Heart left ventricle (tissue), 13 donors: ENCODE data around the gene ARAP1.

ENCODE experiments used
- POLR2A ChIP-seq, 2 donors: fragments of 450-650 bp; IDR thresholded peaks; one replicate each; pipeline ENCODE4 v1.6.1; 2017; ENCODE audit warnings: antibody characterized with exemption in 2 of 2, mild to moderate bottlenecking in 2 of 2, moderate library complexity in 2 of 2
- TF ChIP-seq, protein P1 (sequence below), 12 donors: fragments of 200-600 bp; sonication (generic) in 4 of 12; IDR thresholded peaks; one replicate each; pipeline versions ENCODE4 v1.5.0 to v1.8.0; 2018 to 2022; ENCODE audit warnings: antibody characterized with exemption in 12 of 12, mild to moderate bottlenecking in 5 of 12
- donor health status: ischemic (EF 13 %, LVEDD 7.1; RV severe dilation, severe dysfunction).
- donor health status: DM: no; HTN: yes; CAD: no.
- donor health status: DM: no; HTN: no; CAD: no.
- donor health status: ischemic (EF 25% LVEDD 6.9; RV normal size, moderate dysfunction).
- donor health status: ischemic (EF 25% LVEDD 5.7; RV mildly dilated, moderate dysfunction).
- donor health status: ischemic (EF 35%, LVEDD 5.7; RV mildly dilated, moderate dysfunction).
- donor health status: nonischemic (EF 11% LVEDD 7.7; RV severe dilation, severe dysfunction).
- donor health status: DM: yes; HTN: yes; CAD: no.
- donor health status: PGD.
- donor health status: ischemic (EF 29% LVEDD 5.4; RV normal size, mild dysfunction).
- donor health status: nonischemic (EF 23%, LVEDD 6.1; RV moderate dilation, normal function).

- TF ChIP-seq, protein P1, sequence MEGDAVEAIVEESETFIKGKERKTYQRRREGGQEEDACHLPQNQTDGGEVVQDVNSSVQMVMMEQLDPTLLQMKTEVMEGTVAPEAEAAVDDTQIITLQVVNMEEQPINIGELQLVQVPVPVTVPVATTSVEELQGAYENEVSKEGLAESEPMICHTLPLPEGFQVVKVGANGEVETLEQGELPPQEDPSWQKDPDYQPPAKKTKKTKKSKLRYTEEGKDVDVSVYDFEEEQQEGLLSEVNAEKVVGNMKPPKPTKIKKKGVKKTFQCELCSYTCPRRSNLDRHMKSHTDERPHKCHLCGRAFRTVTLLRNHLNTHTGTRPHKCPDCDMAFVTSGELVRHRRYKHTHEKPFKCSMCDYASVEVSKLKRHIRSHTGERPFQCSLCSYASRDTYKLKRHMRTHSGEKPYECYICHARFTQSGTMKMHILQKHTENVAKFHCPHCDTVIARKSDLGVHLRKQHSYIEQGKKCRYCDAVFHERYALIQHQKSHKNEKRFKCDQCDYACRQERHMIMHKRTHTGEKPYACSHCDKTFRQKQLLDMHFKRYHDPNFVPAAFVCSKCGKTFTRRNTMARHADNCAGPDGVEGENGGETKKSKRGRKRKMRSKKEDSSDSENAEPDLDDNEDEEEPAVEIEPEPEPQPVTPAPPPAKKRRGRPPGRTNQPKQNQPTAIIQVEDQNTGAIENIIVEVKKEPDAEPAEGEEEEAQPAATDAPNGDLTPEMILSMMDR (IDR thresholded peaks at IDR 0.05): no peak
- no peak for TF ChIP-seq POLR2A (IDR thresholded peaks at IDR 0.05)
Measured at GRCh38 chr11:72679869-72680268, 72.3 kb downstream of the ARAP1 start.
